ENCODE data around the gene INAVA.

The INAVA gene

GRCh38 chr1:200883118-200883517, 11.6 kb upstream of the INAVA start:
- Histone ChIP-seq H3K27ac (ENCODE audit: low read length) (no peak overlapping the region), H3K9ac (ENCODE audit: low read length) (no peak overlapping the region), H3K79me2 (ENCODE audit: low read length) (no peaks in the 10 kb centered on the region), H3F3A (ENCODE audit: insufficient read depth, low read length) (peaks cover 28% of the 10 kb centered on the region), H3K4me3 (ENCODE audit: low read length) (no peak overlapping the region), H3K9me2 (replicated peaks; ENCODE audit: insufficient read depth, low read length) (no peaks in the 10 kb centered on the region), H3K4me1 (ENCODE audit: low read length) (peaks cover 37% of the 10 kb centered on the region), H3K4me2 (ENCODE audit: low read depth, low read length) (no peak overlapping the region), H4K20me1 (ENCODE audit: insufficient read depth, low read length) (no peaks in the 10 kb centered on the region), H3K36me3 (replicated peaks; ENCODE audit: insufficient read depth, low read length) (no peaks in the 10 kb centered on the region), H3K27me3 (replicated peaks; ENCODE audit: insufficient read depth, low read length) (no peaks in the 10 kb centered on the region), H3K9me3 (replicated peaks; ENCODE audit: insufficient read depth, low read length) (no peaks in the 10 kb centered on the region), H2AFZ (ENCODE audit: low read length) (no peak overlapping the region)
- TF ChIP-seq CTCF (IDR thresholded peaks at IDR 0.05; ENCODE audit: low read length) (no peak), EZH2 (optimal IDR thresholded peaks at IDR 0.05; ENCODE audit: low read depth, low read length) (no peak), EZH2phosphoT487 (IDR thresholded peaks at IDR 0.05; ENCODE audit: low read length) (no peak)
- DNase-seq: no peak

GRCh38 chr1:200885623-200886402, 8.9 kb upstream of the INAVA start:
- Histone ChIP-seq H3K79me2 (ENCODE audit: low read length) (peaks cover 10% of the 10 kb centered on the region), H3K9ac (ENCODE audit: low read length) (no peak overlapping the region), H4K20me1 (ENCODE audit: insufficient read depth, low read length) (no peaks in the 10 kb centered on the region), H3K9me3 (replicated peaks; ENCODE audit: insufficient read depth, low read length) (no peaks in the 10 kb centered on the region), H3K4me3 (ENCODE audit: low read length) (no peak overlapping the region), H3F3A (ENCODE audit: insufficient read depth, low read length) (peaks cover 43% of the 10 kb centered on the region), H2AFZ (ENCODE audit: low read length) (no peak overlapping the region), H3K27me3 (replicated peaks; ENCODE audit: insufficient read depth, low read length) (no peaks in the 10 kb centered on the region), H3K4me1 (ENCODE audit: low read length) (peaks cover 56% of the 10 kb centered on the region), H3K27ac (ENCODE audit: low read length) (no peak overlapping the region), H3K9me2 (replicated peaks; ENCODE audit: insufficient read depth, low read length) (no peaks in the 10 kb centered on the region), H3K4me2 (ENCODE audit: low read depth, low read length) (no peak overlapping the region), H3K36me3 (replicated peaks; ENCODE audit: insufficient read depth, low read length) (no peaks in the 10 kb centered on the region)
- no peak for DNase-seq
- no peak for TF ChIP-seq EZH2phosphoT487 (IDR thresholded peaks at IDR 0.05; ENCODE audit: low read length)
- TF ChIP-seq EZH2 (optimal IDR thresholded peaks at IDR 0.05; ENCODE audit: low read depth, low read length): no peak
- no peak for TF ChIP-seq CTCF (IDR thresholded peaks at IDR 0.05; ENCODE audit: low read length)

- Histone ChIP-seq H3F3A (ENCODE audit: insufficient read depth, low read length) (peaks cover 51% of the 10 kb centered on the region), H3K27ac (ENCODE audit: low read length) (no peak overlapping the region), H3K4me3 (ENCODE audit: low read length) (no peak overlapping the region), H3K27me3 (replicated peaks; ENCODE audit: insufficient read depth, low read length) (no peaks in the 10 kb centered on the region), H2AFZ (ENCODE audit: low read length) (no peak overlapping the region), H3K9me2 (replicated peaks; ENCODE audit: insufficient read depth, low read length) (no peaks in the 10 kb centered on the region), H3K4me1 (ENCODE audit: low read length) (peaks cover 56% of the 10 kb centered on the region), H3K9ac (ENCODE audit: low read length) (no peak overlapping the region), H3K9me3 (replicated peaks; ENCODE audit: insufficient read depth, low read length) (no peaks in the 10 kb centered on the region), H4K20me1 (ENCODE audit: insufficient read depth, low read length) (no peaks in the 10 kb centered on the region), H3K36me3 (replicated peaks; ENCODE audit: insufficient read depth, low read length) (no peaks in the 10 kb centered on the region), H3K79me2 (ENCODE audit: low read length) (peaks cover 17% of the 10 kb centered on the region), H3K4me2 (ENCODE audit: low read depth, low read length) (no peak overlapping the region)
- TF ChIP-seq CTCF (IDR thresholded peaks at IDR 0.05; ENCODE audit: low read length) (no peak), EZH2 (optimal IDR thresholded peaks at IDR 0.05; ENCODE audit: low read depth, low read length) (no peak), EZH2phosphoT487 (IDR thresholded peaks at IDR 0.05; ENCODE audit: low read length) (no peak)
- DNase-seq: no peak
Observed at GRCh38 chr1:200886594-200886993, 8.1 kb upstream of the INAVA start.

All from MM.1S (cell line).